Measurements from ENCODE around the gene ACTN1.

- TF ChIP-seq CTCF (IDR thresholded peaks at IDR 0.05; ENCODE audit: poor library complexity): no peak
- no peak for TF ChIP-seq EZH2phosphoT487 (IDR thresholded peaks at IDR 0.05; ENCODE audit: low read depth, severe bottlenecking, unreplicated experiment)
Measured at GRCh38 chr14:68932686-68933085, 46.4 kb downstream of the ACTN1 start.

Data from hepatocyte (in vitro differentiated cells).